Activated naive CD4-positive, alpha-beta T cell (primary cell): ENCODE data around the gene ZYX.

ENCODE experiments used
- DNase-seq, 4 experiments: peaks; one replicate each; lab custom pipeline; 2025; lab: John Stamatoyannopoulos, UW

ZYX gene, protein sequence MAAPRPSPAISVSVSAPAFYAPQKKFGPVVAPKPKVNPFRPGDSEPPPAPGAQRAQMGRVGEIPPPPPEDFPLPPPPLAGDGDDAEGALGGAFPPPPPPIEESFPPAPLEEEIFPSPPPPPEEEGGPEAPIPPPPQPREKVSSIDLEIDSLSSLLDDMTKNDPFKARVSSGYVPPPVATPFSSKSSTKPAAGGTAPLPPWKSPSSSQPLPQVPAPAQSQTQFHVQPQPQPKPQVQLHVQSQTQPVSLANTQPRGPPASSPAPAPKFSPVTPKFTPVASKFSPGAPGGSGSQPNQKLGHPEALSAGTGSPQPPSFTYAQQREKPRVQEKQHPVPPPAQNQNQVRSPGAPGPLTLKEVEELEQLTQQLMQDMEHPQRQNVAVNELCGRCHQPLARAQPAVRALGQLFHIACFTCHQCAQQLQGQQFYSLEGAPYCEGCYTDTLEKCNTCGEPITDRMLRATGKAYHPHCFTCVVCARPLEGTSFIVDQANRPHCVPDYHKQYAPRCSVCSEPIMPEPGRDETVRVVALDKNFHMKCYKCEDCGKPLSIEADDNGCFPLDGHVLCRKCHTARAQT

DNA sequence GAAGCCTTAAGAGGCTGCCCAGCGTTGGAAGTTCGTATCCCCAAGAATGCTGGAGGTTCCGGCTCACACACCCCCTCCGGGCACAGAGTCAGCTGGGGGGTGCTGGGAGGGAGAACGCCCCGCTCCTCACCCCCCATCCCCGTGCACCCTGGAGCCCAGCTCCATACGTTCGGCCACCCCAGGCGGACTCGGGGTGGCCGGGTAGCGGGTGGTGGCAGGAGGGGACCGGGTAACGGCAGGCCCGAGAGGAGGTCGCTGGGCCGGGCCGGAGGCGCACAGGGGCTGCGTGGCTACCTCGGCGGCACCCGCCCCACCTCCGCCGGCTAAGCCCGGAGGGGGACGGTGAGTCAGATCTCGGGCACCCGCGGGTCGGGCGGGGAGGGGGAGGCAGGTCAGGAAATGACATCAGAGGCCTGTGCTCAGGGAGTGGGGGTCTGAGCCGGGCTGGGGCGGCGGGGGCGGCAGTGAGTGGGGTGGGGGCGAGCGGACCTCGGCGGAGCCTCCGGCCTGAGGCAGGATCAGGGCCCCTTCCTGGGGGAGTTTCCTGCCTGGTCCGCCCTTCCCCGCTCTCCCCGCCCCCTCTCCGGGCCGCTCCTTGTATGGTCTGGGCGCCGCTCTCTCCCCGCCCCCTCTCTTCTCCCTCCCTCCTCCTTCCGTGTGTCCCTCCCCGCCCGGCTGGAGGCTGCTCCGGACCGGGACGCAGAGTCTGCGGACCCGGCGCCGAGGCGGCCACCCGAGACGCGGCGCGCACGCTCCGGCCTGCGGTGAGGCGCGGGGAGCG is at the start of gene ZYX:
Gene ZYX, plus strand, starts transcription at position 700 of the 781 bp plus-strand sequence. CDS start 227 bp downstream, outside the sequence.
- DNase-seq = peak; percentile 56 to 82 (median 64)

DNA sequence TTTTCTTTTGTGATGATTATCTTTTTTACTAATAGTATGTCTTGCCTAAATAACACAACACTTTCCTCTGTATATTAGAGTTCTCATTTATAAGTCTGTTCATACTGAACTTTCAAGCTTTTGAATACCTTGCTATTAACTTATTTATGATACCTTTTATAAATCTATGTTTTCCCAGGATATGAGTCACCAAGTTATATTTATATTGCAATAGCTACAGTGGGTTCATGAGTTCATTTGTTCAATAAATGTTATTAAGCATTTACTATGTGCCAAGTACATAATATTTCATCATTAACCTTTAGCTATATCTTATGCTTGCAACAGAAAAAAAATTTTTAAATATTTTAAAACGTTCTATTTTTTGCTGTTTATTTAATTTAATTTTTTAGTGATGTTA is 46.9 kb upstream of the ZYX start:
- DNase-seq = no peak

DNA sequence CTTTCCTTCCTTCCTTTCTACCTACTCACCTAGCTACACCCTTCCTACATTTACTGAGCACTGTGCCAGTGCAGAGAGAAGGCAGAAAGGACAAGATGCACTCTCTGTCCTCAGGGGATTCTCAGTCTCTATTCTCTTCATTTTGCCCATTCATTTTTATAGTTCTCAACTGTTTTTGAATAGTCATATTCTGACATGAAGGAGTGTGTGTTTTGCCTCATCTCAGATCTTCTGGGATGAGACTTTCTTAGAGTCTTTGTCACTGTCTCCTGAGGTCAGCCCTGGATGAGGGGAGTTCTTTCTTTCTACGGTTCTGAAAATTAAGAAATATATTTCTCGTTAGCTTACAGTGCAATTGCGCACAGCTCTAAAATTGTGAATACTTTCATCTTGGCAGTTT is 43.9 kb upstream of the ZYX start:
- no peak for DNase-seq

DNA sequence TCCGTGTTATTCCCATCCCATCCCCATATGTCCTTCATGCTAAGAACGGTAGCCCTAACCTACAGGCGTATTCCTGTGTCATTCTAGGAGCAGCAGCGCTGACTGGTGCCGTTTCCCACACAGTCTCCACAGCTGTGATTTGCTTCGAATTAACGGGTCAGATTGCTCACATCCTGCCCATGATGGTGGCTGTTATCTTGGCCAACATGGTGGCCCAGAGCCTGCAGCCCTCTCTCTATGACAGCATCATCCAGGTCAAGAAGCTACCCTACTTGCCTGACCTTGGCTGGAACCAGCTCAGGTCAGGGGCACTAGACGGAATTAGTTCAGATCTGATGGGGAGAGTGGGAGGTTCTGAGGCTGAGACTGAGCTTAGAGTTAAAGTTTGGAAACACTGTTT is 39.3 kb upstream of the ZYX start:
- DNase-seq = no peak

DNA sequence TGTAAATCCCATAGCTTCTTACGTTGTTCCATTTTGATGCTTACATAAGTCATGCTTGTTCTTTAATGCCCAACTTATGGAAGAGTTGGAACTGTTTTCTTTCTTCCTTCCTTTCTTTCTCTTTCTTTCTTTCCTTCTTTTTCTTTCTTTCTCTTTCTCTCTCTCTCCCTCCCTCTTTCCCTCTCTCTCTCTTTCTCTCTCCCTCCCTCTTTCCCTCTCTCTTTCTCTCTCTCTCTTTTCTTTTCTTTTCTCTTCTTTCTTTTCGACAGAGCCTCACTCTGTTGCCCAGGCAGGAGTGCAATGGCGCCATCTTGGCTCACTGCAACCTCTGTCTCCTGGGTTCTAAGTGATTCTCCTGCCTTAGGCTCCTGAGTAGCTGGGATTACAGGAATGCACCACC is 37.5 kb upstream of the ZYX start:
- no peak for DNase-seq

DNA sequence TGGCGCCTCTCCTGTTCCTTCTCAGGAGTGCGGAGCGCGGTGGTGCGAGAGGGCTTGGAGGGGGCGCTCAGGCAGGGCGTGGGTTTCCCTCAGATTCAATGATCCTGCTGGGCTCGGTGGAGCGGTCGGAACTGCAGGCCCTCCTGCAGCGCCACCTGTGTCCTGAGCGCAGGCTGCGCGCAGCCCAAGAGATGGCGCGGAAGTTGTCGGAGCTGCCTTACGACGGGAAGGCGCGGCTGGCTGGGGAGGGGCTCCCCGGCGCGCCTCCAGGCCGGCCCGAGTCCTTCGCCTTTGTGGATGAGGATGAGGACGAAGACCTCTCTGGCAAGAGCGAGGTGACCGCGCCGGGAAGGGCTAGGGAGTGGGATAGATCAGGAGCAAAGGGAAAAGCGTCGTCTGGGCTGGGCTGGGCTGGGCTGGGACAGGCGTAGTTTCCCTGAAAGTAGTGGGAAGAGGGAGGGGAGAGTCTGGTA is 35.7 kb upstream of the ZYX start:
- peak; percentile 12 to 55 (median 20) for DNase-seq

DNA sequence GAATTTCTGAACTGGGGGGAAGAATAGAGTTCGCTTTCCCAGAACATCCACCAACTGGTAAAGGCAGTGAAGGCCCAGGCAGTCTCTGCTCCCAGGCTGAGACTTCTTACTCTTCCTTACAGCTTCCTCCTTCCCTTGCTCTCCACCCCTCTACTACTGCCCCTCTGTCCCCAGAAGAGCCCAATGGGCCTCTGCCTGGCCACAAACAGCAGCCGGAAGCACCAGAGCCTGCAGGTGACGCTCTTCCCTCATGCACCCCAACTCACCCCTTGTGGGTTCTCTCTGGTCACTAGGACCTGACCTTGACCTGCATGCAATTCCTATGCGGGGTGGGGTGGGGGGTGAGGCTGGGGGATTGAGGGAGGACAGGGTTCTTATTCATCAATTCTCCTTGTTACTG is 35.1 kb upstream of the ZYX start:
- DNase-seq = no peak

DNA sequence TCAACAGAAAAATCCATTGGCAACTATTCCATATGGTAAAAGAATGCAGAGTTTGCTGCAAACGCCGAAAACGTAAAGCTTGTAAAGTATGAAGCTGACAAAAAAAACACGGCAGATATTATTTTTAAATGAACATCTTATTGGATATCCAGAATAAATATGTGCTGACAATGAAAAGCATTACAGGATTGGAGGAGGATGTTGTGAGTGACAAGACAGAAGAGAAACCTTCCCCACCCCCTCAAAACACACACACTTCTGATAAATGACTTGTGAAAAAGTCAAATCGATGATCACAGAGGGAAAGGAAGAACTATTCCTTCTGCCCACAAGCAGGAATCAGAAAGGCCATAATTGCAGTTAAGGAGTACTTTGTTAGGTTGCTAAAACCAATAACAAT is 33.2 kb upstream of the ZYX start:
- no peak for DNase-seq

DNA sequence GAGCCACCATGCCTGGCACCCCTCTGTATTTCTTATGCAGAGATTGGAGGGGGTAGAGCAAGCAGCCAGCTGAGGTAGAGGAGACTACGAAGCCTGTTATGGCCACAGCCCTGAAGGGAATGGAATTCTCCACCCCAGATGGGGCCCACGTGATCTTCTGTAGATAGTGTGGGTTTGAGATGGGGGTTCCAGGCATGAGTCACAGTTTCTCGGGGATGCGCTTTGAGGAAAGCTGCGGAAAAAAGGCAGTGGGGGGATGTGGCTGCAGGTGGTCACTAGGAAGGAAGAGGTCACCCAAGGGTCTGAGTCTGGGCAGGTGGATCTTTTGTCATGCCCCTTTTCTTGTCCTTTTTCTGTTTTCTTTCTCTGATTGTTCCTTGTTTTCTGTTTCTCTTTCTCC is 30.1 kb upstream of the ZYX start:
- no peak for DNase-seq

DNA sequence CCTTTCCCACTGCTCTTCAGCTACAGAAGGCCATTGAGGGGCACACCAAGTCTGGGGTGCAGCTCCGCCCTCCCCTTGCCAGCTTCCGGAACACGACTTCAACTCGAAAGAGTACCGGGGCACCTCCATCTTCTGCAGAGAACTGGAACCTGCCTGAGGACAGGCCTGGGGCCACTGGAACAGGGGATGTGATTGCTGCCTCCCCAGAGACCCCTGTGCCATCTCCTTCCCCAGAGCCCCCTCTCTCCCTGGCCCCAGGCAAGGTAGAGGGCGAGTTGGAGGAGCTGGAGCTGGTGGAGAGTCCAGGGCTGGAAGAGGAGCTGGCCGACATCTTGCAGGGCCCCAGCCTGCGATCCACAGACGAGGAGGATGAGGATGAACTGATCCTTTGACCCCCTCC is 29.6 kb upstream of the ZYX start:
- no peak for DNase-seq

DNA sequence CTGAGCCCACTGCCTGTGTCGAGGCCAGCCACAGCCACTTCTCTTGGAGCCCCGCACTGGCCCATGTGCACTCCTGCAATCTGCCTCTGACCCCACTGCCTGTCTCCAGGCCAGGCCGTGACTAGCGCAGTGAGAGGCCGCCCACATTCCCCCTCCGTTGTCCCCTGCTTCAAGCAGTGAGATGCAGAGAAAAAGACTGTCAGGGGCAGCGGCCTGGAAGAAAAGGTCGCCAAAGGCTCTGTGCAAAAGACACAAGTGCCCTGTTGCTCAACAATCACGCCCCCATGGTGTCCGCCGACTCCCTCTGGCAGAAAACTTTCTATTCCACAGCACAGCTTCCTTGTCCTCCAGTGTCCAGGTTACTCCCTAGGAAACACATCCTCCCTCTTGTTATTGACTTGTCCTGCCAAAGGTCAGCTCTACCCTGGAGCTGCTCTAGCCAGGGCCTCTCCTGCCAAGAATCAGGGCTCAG is 28.6 kb upstream of the ZYX start:
- no peak for DNase-seq

DNA sequence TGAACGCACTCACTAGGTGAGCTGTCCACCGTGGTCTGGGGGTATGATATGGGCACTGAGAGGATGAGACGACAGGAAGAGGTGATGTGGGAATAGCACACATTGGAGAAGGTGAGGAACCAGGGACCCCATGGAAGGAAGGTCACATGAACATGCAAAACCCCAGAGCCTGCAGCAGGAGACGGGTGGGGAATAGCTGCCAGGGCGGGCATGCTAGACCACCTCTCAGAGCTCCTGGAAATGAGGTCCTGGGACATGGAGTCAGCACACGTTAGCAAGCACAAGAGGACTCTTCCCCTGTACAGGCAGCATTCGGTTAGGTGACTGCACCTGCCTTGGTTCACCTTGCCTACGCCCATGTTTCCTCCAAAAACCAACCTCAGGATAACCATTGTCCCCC is 26.8 kb upstream of the ZYX start:
- no peak for DNase-seq

DNA sequence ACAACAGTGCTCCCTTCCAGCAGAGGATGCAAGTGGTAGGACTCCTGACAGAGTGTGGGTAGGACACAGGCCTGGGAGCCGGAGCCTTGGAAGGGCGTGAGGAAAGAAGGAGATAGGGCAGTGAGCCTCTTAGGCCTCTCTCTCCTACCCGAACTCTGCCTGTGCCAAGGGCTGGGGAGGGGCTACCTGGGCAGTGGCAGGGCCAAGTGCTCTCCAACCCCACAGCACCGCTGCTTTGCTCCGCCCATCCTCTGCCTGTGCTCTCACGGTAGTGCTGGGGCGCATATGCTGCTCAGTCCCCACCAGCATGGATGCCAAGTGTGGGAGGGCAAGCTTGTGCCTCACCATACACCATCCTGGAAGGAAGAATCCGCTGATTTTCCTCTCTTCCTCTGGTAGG is 26.2 kb upstream of the ZYX start:
- no peak for DNase-seq

DNA sequence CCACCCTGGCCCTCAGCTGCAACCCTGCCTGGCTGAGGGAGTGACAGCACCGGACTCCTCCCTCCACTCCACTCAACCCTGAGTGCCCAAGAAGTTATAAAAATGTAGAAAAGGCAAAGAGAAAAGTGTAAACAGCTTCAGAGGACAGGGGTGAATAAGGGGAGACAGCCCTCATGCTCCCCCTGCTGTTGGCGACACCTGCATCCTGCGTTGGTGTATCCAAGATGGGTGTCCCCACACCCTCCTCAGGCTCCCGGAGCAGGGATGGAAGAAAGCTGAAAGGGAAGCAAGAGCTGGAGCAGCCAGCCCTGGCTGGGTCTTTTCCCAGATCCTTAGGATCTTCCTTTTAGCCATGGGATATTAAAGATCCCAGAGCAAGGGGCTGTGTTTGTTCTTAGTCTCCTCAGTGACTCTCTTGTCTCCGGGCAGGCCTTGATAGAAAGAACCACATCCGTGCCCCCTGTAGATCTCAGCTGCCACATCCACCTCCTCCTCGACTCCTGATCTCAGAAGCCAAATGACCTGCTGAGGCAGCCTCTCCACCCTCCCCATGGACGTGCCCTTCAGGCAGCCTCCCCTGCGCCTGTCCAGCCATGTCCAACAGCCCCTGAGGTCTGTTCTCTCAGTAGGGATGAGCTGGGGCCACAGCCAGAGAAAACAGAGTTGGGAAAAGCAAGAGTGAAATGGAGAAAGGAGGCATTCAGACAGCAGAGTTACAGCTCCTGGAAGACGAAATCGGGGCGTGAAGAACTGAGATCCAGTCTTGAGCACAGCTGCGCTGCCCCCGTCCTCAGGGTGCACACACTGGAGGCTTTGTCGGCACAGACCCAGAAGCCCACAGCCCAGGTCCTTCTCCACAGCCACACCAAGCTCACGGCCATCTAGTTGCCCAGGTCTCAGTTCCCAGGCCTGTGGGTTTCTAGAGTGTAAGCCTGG is 25.4 kb upstream of the ZYX start:
- DNase-seq = no peak

DNA sequence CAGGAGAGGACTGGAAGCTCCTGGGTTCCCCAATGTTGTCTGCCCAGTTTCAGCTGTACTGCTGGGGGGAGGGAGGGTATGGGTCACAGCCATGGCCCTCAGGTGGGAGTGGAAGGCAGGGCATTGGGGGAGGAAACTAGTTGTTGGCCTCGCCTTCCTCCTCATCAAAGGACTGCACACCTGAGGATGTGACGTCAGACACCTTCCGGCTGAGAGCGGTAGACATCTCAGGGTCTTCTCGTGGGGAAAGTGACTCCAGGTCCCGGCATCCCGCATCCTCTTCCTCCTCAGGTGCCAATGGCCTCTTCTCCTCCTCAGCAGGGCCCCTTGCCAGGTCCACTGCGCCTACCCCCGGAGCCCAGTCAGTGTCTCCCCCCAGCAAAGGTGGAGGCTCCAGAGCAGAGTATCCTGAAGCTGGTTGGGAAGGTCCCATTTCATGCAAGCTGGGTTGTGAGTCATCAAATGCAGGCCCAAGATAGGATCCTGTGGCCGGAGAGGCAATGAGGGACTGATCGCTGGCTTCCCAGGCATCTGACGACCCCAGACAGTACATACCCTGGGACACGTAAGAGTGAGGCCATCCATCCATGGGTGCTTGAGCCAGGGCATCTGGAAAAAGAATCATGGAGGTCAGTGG is 24.6 kb upstream of the ZYX start:
- no peak for DNase-seq

DNA sequence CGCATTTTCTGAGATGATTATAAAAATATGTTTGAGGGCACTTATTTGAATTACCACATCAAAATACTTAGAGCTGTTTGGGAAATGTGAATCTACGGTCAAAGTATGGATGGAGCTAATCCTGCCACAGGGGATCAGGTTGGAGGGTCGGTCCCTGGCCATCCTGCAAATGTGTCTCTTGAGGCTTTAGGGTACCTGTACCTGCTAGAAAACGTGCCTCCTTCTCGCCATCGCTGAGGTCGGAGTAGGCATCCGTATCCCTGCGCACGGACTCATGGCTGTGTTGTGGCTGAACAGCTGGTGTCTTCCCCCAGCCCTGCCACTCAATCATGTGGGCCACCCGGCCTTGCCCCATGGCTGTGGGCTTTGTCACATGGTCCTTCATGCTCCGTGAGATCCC is 22.5 kb upstream of the ZYX start:
- DNase-seq = no peak

DNA sequence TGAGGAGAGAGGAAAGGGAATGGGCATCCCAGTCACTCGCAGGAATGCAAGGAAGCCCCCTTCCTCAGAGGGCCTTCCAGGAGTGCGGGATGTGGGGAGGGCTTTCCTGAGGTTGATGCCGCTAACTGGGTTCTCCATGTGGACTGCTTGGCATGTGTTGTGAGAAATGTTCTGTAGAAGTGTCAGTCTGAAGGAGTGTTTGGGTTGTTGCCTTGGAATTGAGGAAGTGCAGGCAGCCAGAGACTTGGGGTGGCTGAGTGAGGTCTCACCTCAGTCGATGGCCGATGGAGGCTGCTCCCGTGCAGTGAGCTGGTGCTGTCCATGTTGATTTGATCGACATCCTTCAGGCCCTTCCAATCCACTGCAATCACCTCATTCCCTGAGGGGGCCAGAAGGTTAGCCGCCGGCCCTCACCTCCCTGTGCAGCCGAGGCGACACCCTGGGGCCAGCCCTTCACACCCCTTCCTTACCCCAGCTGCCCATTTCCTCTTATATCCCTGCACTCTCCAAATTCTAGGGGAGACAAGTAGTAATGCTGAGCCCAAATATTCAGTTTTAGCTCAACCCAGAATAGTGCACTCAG is 21.3 kb upstream of the ZYX start:
- DNase-seq = no peak

DNA sequence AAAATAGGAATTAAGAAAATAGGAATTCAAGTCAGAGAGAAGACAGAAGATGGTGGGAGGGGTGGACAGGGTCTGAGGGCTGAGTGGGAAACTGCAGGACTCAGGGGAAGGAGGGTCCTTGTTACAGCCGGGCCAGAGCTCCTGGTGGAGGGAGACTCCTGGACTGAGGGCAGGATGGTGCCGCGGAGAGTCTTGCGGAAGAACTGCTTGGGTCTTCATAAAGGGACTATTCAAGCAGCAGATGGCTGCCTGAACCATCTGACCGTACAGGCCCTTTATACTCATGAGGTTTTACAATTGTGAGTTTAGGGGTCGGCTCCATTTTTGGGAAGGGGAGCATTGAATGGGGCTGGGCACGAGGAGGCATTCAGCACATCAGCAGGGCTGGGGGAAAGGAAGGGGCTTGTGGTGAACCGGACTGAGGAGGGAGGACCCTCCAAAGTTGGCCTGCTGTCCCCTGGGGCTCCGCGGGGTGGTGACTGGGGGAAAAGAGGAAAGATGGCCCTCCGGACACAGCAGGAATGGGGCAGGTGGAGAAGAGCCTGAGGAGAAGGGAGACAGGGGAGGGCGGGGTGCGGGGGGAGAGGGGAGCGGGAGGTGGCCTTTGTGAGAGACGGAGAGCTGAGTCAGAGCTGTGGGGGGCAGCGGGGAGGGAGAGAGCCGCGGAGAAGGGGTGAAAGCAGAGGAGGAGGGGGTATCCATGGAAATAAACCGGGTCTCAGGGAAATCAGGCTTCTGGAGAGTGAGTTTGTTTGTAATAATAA is 20.2 kb upstream of the ZYX start:
- no peak for DNase-seq

DNA sequence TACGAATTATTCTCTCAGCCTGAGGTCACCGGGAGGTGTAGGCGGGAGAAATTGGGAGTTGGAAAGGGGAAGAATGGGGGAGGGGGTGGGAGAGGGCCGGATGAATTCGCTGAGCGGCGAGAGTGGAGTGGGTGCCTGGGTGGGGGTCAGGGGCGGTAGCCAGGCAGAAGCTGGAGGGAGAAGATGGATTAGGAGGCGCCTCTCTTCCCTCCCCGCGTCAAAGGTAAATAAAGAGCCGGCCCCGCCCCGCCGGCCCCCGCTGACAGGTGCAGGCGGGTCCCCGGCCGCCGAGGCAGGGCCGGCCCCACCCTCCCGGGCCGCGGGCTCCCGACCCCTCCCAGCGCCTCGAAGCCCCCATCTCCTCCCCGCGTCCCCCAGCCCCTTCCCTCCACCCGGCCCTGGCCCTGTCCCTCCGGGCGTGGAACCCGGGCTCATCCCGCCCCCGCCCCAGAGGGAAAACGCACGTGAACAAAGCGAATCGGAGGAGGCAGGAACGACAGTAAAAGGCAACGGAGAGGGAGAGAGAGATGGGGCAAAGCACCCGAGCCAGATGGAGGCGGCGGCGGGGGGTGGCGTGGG is 19.5 kb upstream of the ZYX start:
- no peak for DNase-seq
